Femur (tissue), 1 donor: ENCODE results near the gene TENM3.

Experiments used
- DNase-seq: peaks from one replicate; pipeline ENCODE4 v3.0.0-alpha.2; 2017

The TENM3 gene

GRCh38 chr4:182577411-182577810 lies 334.2 kb downstream of the TENM3 start:
- DNase-seq: no peak

GRCh38 chr4:182578402-182578801 lies 335.2 kb downstream of the TENM3 start:
- no peak for DNase-seq

- DNase-seq: no peak
These were observed 339.0 kb downstream of the TENM3 start for GRCh38 chr4:182582245-182582644.

DNA sequence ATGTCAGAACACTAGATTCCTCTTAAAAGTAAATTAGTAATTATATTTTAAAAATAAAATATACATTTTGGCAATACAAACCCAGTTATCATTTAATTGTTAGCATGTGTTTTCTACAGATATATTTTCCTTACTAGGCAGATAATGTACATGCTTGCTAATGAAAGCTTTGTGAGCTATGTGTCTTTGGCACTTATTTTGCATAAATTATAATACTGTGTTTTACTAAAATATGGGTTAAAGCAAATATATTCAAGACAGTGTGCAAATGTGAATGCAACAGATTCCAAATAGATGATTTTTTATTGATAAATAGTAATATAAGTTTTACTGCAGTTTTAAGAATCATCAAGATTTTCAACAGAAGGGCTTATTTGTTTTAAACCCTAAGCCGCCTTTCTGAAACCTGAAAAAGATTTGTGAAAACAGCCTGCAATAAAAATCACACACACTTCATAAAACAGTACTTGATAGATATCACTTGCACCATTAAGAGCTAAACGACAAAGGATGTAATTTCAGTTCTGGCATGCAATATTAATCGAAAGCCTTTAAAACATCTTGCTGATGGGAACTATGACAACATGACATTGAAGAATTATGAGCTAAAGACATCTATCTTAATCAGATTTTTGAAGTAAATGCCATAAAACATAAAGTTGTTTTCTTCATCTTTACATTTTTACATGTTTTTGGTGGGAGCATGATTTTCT lies 340.7 kb downstream of the TENM3 start:
- no peak for DNase-seq

DNA sequence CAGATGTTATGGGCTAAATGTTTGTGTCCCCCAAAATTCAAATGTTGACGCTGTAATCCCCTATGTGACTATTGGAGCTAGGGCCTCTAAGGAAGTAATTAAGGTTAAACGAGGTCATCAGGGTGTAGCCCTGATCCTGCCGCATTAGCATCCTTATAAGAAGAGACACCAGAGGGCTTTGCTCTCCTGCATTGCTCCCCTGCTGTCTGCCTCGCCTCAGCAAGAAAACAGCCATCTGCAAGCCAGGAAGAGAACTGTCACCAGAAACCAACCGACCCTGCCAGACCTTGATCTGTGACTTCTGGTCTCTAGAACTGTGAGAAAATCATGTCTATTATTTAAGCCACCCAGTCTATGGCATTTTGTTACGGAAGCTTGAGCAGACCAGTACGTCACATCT lies 342.1 kb downstream of the TENM3 start:
- no peak for DNase-seq

- no peak for DNase-seq
These were observed 345.9 kb downstream of the TENM3 start for GRCh38 chr4:182589100-182589499.

GRCh38 chr4:182593402-182593801 lies 350.2 kb downstream of the TENM3 start:
- no peak for DNase-seq

DNA sequence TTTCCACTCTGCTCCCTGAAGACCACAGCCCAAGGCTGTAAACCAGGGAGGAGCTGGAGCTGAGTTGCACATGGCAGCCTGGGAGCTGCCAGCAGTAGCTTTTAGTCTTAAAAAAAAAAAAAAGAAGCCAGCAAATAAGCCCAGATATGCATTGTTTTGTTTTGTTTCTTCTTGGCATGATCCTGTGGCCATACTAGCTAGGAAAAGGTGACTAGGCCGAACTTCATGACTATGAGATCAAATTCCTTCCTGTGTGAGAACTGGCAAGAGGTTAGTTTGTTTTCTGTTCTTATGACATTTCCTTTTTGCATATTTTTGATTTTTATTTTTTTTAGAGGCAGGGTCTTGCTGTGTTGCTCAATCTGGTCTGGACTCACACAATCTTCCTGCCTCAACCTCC lies 350.7 kb downstream of the TENM3 start:
- DNase-seq: no peak

GRCh38 chr4:182600093-182600492 lies 356.9 kb downstream of the TENM3 start:
- DNase-seq: no peak

DNA sequence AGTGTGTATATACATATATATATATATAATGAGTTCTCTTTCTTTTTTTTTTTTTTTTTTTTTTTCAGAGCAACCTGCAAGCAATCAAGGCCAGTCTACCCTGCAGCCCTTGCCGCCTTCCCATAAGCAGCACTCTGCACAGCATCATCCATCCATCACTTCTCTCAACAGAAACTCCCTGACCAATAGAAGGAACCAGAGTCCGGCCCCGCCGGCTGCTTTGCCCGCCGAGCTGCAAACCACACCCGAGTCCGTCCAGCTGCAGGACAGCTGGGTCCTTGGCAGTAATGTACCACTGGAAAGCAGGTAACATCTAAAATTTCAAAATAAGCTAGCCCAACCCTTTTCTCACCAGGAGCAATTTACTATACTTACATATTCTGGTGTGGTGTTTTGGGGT lies 357.7 kb downstream of the TENM3 start:
- no peak for DNase-seq

DNA sequence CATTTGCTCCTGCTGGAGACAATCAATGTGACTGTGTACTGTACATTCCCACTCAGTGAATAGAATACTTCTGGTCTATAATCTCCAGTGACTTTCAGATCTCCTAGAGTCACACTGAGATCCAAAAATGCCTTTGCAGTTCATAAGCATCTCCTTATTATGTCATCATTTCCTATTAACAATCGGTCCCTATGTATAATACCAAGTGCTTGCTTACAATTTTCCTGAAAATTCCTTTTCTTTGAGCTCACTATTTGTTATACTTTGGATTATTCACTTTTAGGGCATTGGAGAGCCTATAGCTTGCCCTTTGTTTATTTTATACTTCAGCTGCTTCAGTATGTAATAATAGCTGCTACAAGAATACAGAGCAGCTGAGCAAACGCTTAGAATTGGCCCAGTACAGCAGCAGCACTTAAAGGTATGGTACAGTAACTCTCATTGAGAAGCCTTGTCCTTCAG lies 361.0 kb downstream of the TENM3 start:
- no peak for DNase-seq

DNA sequence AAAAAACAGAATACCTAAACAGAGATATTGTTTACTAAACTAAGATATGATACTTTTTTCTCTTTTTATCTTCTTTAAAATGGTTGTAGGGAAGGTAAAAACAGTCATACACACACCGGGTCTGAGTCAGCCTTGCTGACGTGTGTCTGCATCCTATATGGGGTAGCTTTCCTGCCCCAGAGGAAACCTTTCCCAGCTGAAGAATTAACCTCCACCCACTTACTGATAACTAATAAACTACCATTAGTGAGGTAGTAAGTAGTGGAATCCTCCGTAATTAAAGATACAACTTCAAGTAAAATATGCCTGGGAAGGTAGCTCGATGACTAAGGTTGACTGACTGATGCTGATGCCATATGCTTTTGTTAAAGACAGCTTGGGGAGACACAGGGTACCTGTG lies 361.8 kb downstream of the TENM3 start:
- no peak for DNase-seq

- DNase-seq: no peak
These were observed 365.3 kb downstream of the TENM3 start for GRCh38 chr4:182608525-182608924.

GRCh38 chr4:182616476-182616875 lies 373.3 kb downstream of the TENM3 start:
- no peak for DNase-seq

- DNase-seq: no peak
These were observed 376.5 kb downstream of the TENM3 start for GRCh38 chr4:182619660-182620059.

- no peak for DNase-seq
These were observed 377.1 kb downstream of the TENM3 start for GRCh38 chr4:182620111-182620980.

GRCh38 chr4:182624281-182624680 lies 381.1 kb downstream of the TENM3 start:
- DNase-seq: no peak

DNA sequence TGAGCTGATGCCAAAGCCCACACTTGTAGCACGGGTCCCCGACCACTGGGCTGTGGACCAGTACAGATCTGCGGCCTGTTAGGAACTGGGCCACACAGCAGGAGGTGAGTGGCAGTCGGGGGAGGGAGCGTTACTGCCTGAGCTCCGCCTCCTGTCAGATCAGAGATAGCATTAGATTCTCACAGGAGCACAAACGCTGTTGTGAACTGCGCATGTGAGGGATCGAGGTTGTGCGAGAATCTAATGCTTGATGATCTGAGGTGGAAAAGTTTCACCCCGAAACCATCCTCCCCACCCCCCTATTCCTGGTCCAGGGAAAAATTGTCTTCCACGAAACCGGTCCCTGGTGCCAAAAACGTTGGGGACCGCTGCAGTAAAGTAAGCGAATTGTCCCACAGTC lies 382.0 kb downstream of the TENM3 start:
- DNase-seq: no peak

- DNase-seq: no peak
These were observed 384.8 kb downstream of the TENM3 start for GRCh38 chr4:182627996-182628395.

- no peak for DNase-seq
These were observed 385.3 kb downstream of the TENM3 start for GRCh38 chr4:182628544-182628943.

GRCh38 chr4:182629096-182629495 lies 385.9 kb downstream of the TENM3 start:
- no peak for DNase-seq

DNA sequence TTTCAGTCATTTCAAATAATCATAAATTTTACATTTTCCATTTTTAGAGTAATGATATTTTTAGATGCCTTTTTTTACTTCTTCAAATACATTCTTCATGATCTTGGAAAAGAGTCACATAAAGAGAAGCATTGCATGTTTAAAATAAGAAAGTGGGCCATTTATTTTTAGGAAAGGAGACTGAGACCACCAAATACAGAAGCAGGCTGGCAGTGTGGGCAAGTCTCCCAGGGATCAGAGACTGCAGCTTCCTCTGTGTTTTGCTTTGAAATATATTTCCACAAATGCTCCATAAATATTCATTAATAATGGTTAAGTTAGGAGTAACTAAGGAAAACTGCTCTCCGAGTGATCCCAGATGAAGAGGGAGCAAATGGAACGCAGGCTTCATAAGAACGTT lies 397.3 kb downstream of the TENM3 start:
- DNase-seq: no peak

DNA sequence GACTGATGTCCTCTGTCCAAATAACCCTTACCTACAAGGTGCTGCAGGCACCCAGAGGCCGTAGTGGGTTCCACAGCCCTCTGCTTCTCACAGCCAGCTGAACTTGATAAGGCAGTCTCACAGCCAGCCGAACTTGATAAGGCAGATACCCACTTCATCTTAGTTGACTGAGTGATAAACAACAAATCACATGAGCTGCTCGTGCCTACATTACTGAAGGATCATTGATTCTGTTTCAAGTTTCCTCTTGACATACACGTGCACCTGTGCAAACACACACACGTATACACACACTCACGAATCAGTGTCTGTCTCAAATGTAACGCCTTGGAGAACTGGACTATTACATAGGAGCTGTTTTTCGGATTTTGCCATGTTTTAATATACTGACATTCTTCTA lies 397.7 kb downstream of the TENM3 start:
- DNase-seq: no peak

GRCh38 chr4:182642831-182643230 lies 399.6 kb downstream of the TENM3 start:
- DNase-seq: no peak
